Astrocyte of the hippocampus (primary cell): ENCODE data around the gene NSD1.

ENCODE experiments used
- DNase-seq: peaks from one replicate; pipeline ENCODE4 v3.0.0; 2011; ENCODE audit warnings: low read depth, low spot score

Gene NSD1

GRCh38 chr5:177349762-177350161 is 216.2 kb downstream of the NSD1 start:
- no peak for DNase-seq
